Vagina (tissue), 2 donors: Measurements from ENCODE around the gene BAG5. TPM values are rescaled to one million over a fixed set of nuclear protein-coding genes. Genes with fewer than 3 reads are reported as not detected.

Experiments used
- DNase-seq, 2 donors: peaks; one replicate each; pipeline ENCODE4 v3.0.0-alpha.2; 2017; ENCODE audit errors: extremely low spot score in 2 of 2
- H3K27ac ChIP-seq: fragments of 200-600 bp; sonication (generic); one replicate; pipeline ENCODE4 v1.5.1; 2019
- H3K27me3 ChIP-seq: fragments of 200-600 bp; sonication (generic); one replicate; pipeline ENCODE4 v1.5.1; 2019
- H3K36me3 ChIP-seq, 2 donors: fragments of 200-600 bp; sonication (generic); one replicate each; pipeline ENCODE4 v1.5.1; 2017 to 2019
- H3K4me1 ChIP-seq: fragments of 200-600 bp; sonication (generic); one replicate; pipeline ENCODE4 v1.5.1; 2019
- H3K4me3 ChIP-seq, 2 donors: fragments of 200-600 bp; sonication (generic); 1 replicate in 1 of 2; 2 replicates in 1 of 2; pipeline ENCODE4 v1.5.1; 2016 to 2019
- H3K9me3 ChIP-seq: fragments of 200-600 bp; sonication (generic); one replicate; pipeline ENCODE4 v1.5.1; 2019
- POLR2A ChIP-seq, 2 donors: fragments of 450-650 bp; IDR thresholded peaks; one replicate each; pipeline ENCODE4 v1.6.1; 2017; ENCODE audit warnings: antibody characterized with exemption in 2 of 2, mild to moderate bottlenecking in 2 of 2, moderate library complexity in 2 of 2
- POLR2AphosphoS5 ChIP-seq, 2 donors: sonication (generic); formaldehyde crosslinking; IDR thresholded peaks; one replicate each; pipeline ENCODE4 v1.9.0; 2017; ENCODE audit warnings: antibody characterized with exemption in 2 of 2, mild to moderate bottlenecking in 2 of 2, low read depth in 1 of 2; ENCODE audit not compliant: insufficient read depth in 1 of 2
- intact Hi-C: fragments of 100-400 bp; cut with DNase I; formaldehyde crosslinking; loops from one replicate; pipeline ENCODE4 v1.15.1; 2023
- total RNA-seq: library from RNA; depleted of rRNA; stranded (reverse); fragments of >200 nt; gene quantifications from one replicate; pipeline ENCODE4 v1.2.3, GENCODE V29; 2016
- TF ChIP-seq, protein P1 (sequence below), 3 experiments: fragments of 450-650 bp in 2 of 3; fragments of 200-600 bp in 1 of 3; sonication (generic) in 1 of 3; IDR thresholded peaks; one replicate each; pipeline ENCODE4 v1.5.1; 2017 to 2019; ENCODE audit warnings: antibody characterized with exemption in 3 of 3, mild to moderate bottlenecking in 2 of 3, moderate library complexity in 2 of 3

Gene BAG5
- total RNA-seq, 1 donor from 2014 or later: 21.6 TPM

GRCh38 chr14:103546652-103547454 lies 15.6 kb downstream of the BAG5 start:
- Histone ChIP-seq H3K9me3 (no peaks in the 10 kb centered on the region), H3K27me3 (no peaks in the 10 kb centered on the region), H3K27ac (no peak overlapping the region), H3K4me1 (peaks cover 68% of the 10 kb centered on the region), H3K4me3 (no peak overlapping the region), H3K36me3 (no peaks in the 10 kb centered on the region)
- intact Hi-C loops: loop anchor here (5.0 kb wide), 1 partner anchor 45 kb away; no protein-coding TSS in a partner anchor
- no peak for DNase-seq
- TF ChIP-seq POLR2A (IDR thresholded peaks at IDR 0.05) (no peak), POLR2AphosphoS5 (IDR thresholded peaks at IDR 0.05; ENCODE audit: insufficient read depth in 1 of 2, low read depth in 1 of 2) (peak in 1 of 2 donors; percentile 37)
- TF ChIP-seq, protein P1, sequence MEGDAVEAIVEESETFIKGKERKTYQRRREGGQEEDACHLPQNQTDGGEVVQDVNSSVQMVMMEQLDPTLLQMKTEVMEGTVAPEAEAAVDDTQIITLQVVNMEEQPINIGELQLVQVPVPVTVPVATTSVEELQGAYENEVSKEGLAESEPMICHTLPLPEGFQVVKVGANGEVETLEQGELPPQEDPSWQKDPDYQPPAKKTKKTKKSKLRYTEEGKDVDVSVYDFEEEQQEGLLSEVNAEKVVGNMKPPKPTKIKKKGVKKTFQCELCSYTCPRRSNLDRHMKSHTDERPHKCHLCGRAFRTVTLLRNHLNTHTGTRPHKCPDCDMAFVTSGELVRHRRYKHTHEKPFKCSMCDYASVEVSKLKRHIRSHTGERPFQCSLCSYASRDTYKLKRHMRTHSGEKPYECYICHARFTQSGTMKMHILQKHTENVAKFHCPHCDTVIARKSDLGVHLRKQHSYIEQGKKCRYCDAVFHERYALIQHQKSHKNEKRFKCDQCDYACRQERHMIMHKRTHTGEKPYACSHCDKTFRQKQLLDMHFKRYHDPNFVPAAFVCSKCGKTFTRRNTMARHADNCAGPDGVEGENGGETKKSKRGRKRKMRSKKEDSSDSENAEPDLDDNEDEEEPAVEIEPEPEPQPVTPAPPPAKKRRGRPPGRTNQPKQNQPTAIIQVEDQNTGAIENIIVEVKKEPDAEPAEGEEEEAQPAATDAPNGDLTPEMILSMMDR (IDR thresholded peaks at IDR 0.05): peak; percentile 95 to 98 (median 95)

DNA sequence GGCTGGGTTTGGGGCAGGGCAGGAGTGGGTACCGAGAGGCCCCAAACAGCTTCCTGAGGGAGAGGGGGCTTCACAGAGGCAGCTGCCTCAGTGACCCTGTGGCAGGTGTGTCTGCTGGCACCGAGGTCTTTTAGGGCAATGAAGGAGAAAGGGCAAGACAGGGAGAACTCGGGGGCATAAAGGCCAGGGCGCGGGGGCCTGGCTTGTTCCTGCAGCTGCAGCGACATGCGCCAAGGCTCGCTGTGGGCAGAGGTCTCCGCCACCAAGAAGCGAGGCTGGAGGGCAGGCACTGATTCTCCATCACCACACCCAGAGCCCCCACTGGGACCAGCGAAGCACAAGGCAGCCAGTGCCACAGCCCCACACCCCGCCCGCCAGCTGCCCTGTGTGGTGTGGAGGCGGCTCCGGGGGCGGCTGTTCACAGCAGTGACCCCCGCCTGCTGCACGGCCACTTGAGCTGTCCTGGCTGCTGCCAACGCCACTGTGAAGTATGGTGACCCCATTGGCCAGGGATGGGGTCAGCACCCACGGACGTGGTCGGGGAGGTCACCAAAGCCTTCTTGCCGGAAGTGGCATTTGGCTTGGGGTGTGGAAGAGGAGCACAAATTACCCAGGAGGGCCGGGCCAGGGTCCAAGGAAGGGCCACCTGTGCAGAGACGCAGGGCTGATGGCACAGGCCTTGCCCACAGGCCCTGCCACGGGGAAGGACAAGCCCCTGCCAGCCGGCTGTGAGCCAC lies 16.4 kb downstream of the BAG5 start:
- DNase-seq: no peak
- H3K36me3 ChIP-seq: no peaks in the 10 kb centered on the region
- intact Hi-C loops: loop anchor here (5.0 kb wide), 1 partner anchor 44 kb away; no protein-coding TSS in a partner anchor
- H3K9me3 ChIP-seq: no peaks in the 10 kb centered on the region
- no peak overlapping the region for H3K4me3 ChIP-seq
- H3K4me1 ChIP-seq: peaks cover 68% of the 10 kb centered on the region
- no peaks in the 10 kb centered on the region for H3K27me3 ChIP-seq
- no peak overlapping the region for H3K27ac ChIP-seq
- no peak for TF ChIP-seq POLR2AphosphoS5 (IDR thresholded peaks at IDR 0.05; ENCODE audit: insufficient read depth in 1 of 2, low read depth in 1 of 2)
- TF ChIP-seq, protein P1 (IDR thresholded peaks at IDR 0.05): no peak
- no peak for TF ChIP-seq POLR2A (IDR thresholded peaks at IDR 0.05)

DNA sequence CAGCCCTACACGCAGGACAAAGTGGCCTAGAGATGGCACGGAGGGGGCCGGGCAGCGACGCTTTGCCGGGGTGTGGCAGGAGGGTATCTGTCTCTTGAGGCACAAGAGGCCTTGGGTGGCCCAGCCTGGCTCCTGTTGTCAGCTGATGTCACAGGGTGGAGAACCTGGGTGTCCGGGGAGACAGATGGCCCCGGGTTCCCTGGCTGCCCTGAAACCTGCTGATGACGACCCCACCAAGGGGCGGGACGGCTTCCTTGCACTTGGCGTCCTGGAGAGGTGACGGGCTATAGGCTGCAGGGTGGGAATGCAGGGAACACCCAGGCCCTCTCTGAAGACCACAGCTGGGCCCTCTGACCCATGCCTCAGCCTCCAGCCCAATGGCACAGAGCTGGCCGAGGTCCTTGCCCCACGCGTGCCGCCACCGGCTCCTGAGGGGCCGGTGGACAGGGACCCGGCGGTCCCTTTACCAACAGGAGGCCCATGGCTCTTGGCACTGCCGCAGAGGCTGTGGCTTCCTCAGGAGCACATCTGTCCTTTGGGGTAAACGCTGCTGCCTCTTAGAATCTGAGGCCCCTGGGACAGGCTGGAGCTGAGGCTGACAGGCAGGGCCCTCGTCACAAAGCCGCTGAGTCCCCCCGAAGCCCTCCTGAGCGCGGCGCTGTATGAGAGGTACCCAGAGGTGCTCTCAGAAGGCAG lies 17.1 kb downstream of the BAG5 start:
- intact Hi-C loops: loop anchor here (5.0 kb wide), 1 partner anchor 43 kb away; no protein-coding TSS in a partner anchor
- Histone ChIP-seq H3K4me1 (peaks cover 67% of the 10 kb centered on the region), H3K27me3 (no peaks in the 10 kb centered on the region), H3K9me3 (no peaks in the 10 kb centered on the region), H3K27ac (peak overlapping the region; percentile 88), H3K36me3 (no peaks in the 10 kb centered on the region), H3K4me3 (no peak overlapping the region)
- no peak for DNase-seq
- no peak for TF ChIP-seq POLR2A (IDR thresholded peaks at IDR 0.05)
- TF ChIP-seq POLR2AphosphoS5 (IDR thresholded peaks at IDR 0.05; ENCODE audit: insufficient read depth in 1 of 2, low read depth in 1 of 2): no peak
- TF ChIP-seq, protein P1 (IDR thresholded peaks at IDR 0.05): no peak

GRCh38 chr14:103544388-103545218 lies 17.9 kb downstream of the BAG5 start:
- Histone ChIP-seq H3K27ac (peak overlapping the region; percentile 88), H3K36me3 (no peaks in the 10 kb centered on the region), H3K9me3 (no peaks in the 10 kb centered on the region), H3K4me1 (peaks cover 67% of the 10 kb centered on the region), H3K4me3 (peak overlapping the region in 1 of 2 donors; percentile 1), H3K27me3 (no peaks in the 10 kb centered on the region)
- TF ChIP-seq POLR2A (IDR thresholded peaks at IDR 0.05): no peak
- TF ChIP-seq, protein P1 (IDR thresholded peaks at IDR 0.05): no peak
- peak in 1 of 2 donors; percentile 51 for TF ChIP-seq POLR2AphosphoS5 (IDR thresholded peaks at IDR 0.05; ENCODE audit: insufficient read depth in 1 of 2, low read depth in 1 of 2)
- DNase-seq: no peak
- intact Hi-C loops: loop anchor here (5.0 kb wide), 1 partner anchor 42 kb away; no protein-coding TSS in a partner anchor
